PC-9 (cell line): ENCODE data around the gene METTL9. TPM values are rescaled to one million over a fixed set of nuclear protein-coding genes. Genes with fewer than 3 reads are reported as not detected.
A peak's percentile ranks its signal among the peaks of the same experiment; 100 is the strongest.
"Not testable (repeated sequence)": the region's sequence is repeated elsewhere in the genome, so short reads cannot be mapped to it uniquely, and the experiment has no call there.

Experiments
- BruUV-seq: library from RNA; stranded (reverse); fragments of 400-500 nt; replicated peaks from 2 replicates; lab custom pipeline; 2021; lab: Mats Ljungman, UMichigan
- CTCF ChIA-PET: fragments of 300-600 bp; sonication (Branson Sonifier 250); formaldehyde crosslinking; loops from one replicate; lab custom pipeline; 2022; ENCODE audit warnings: antibody characterized with exemption; lab: Charles Lee
- POLR2A ChIA-PET: fragments of 300-600 bp; sonication (Branson Sonifier 250); formaldehyde crosslinking; loops from one replicate; lab custom pipeline; 2022; ENCODE audit warnings: antibody characterized with exemption; ENCODE audit not compliant: unreplicated experiment; lab: Charles Lee
- DNase-seq, 2 experiments: peaks; one replicate each; pipeline versions ENCODE4 v3.0.0 to v3.0.0-alpha.2; 2015 to 2022; ENCODE audit warnings: mixed read lengths in 1 of 2
- H2AFZ ChIP-seq: fragments of 200-600 bp; sonication (generic); 2 replicates; pipeline ENCODE4 v1.8.1; 2017; ENCODE audit warnings: antibody characterized with exemption
- H3F3A ChIP-seq: fragments of 200-600 bp; sonication (generic); 2 replicates; pipeline ENCODE4 v1.8.1; 2017; ENCODE audit warnings: antibody characterized with exemption, mild to moderate bottlenecking, low read depth; ENCODE audit not compliant: insufficient read depth
- H3K27ac ChIP-seq: fragments of 200-600 bp; sonication (generic); 2 replicates; pipeline ENCODE4 v1.6.1; 2016; ENCODE audit warnings: mixed run types
- H3K27me3 ChIP-seq: fragments of 200-600 bp; sonication (generic); 2 replicates; pipeline ENCODE4 v1.6.1; 2016; ENCODE audit warnings: low read depth, mixed run types; ENCODE audit not compliant: insufficient read depth
- H3K36me3 ChIP-seq: fragments of 200-600 bp; sonication (generic); 2 replicates; pipeline ENCODE4 v1.6.1; 2016; ENCODE audit warnings: low read depth, mixed run types
- H3K4me1 ChIP-seq: fragments of 200-600 bp; sonication (generic); replicated peaks from 2 replicates; pipeline ENCODE4 v1.6.1; 2016; ENCODE audit warnings: mixed run types; ENCODE audit not compliant: insufficient read depth
- H3K4me2 ChIP-seq: fragments of 200-600 bp; sonication (generic); 2 replicates; pipeline ENCODE4 v1.6.1; 2017; ENCODE audit warnings: mixed run types
- H3K4me3 ChIP-seq: fragments of 200-600 bp; sonication (generic); 2 replicates; pipeline ENCODE4 v1.6.1; 2016; ENCODE audit warnings: mixed run types
- H3K79me2 ChIP-seq: fragments of 200-600 bp; sonication (generic); 2 replicates; pipeline ENCODE4 v1.6.1; 2017; ENCODE audit warnings: low read depth, mixed run types
- H3K9me2 ChIP-seq: fragments of 200-600 bp; sonication (generic); 2 replicates; pipeline ENCODE4 v1.8.1; 2017; ENCODE audit warnings: mild to moderate bottlenecking; ENCODE audit not compliant: insufficient read depth
- H3K9me3 ChIP-seq: fragments of 200-600 bp; sonication (generic); 2 replicates; pipeline ENCODE4 v1.8.1; 2016; ENCODE audit warnings: low read depth; ENCODE audit not compliant: insufficient read depth
- H4K20me1 ChIP-seq: fragments of 200-600 bp; sonication (generic); 2 replicates; pipeline ENCODE4 v1.8.1; 2017; ENCODE audit not compliant: insufficient read depth
- EZH2 ChIP-seq: fragments of 200-600 bp; sonication (generic); IDR thresholded peaks from 2 replicates; pipeline ENCODE4 v1.8.0; 2017; ENCODE audit warnings: antibody characterized with exemption, low read depth
- intact Hi-C: fragments of 100-400 bp; cut with micrococcal nuclease; formaldehyde crosslinking; loops from one replicate; pipeline ENCODE4 v1.10.0; 2022; ENCODE audit not compliant: unreplicated experiment
- total RNA-seq: library from RNA; stranded (reverse); gene quantifications from 2 replicates; pipeline ENCODE4 v1.2.3, GENCODE V29; 2021
- TF ChIP-seq, protein P1 (sequence below): fragments of 200-600 bp; sonication (generic); conservative IDR thresholded peaks from 2 replicates; pipeline ENCODE4 v1.6.1; 2017; ENCODE audit warnings: mixed run types, antibody characterized with exemption, mild to moderate bottlenecking, moderate library complexity

Gene METTL9
- total RNA-seq, 1 experiment from 2014 or later: 136 TPM

- no peak for TF ChIP-seq EZH2
- TF ChIP-seq, protein P1, sequence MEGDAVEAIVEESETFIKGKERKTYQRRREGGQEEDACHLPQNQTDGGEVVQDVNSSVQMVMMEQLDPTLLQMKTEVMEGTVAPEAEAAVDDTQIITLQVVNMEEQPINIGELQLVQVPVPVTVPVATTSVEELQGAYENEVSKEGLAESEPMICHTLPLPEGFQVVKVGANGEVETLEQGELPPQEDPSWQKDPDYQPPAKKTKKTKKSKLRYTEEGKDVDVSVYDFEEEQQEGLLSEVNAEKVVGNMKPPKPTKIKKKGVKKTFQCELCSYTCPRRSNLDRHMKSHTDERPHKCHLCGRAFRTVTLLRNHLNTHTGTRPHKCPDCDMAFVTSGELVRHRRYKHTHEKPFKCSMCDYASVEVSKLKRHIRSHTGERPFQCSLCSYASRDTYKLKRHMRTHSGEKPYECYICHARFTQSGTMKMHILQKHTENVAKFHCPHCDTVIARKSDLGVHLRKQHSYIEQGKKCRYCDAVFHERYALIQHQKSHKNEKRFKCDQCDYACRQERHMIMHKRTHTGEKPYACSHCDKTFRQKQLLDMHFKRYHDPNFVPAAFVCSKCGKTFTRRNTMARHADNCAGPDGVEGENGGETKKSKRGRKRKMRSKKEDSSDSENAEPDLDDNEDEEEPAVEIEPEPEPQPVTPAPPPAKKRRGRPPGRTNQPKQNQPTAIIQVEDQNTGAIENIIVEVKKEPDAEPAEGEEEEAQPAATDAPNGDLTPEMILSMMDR: no peak
- Histone ChIP-seq H3K27me3 (no peaks in the 10 kb centered on the region), H3K27ac (peak overlapping the region; percentile 82), H2AFZ (no peak overlapping the region), H3K36me3 (peaks cover 7% of the 10 kb centered on the region), H3K4me2 (peak overlapping the region; percentile 71), H3K9me2 (no peaks in the 10 kb centered on the region), H3K9me3 (0 out of 2 replicates have a peak, but pooled peaks cover 5% of the 10 kb centered on the region), H4K20me1 (no peaks in the 10 kb centered on the region), H3K79me2 (peaks cover 59% of the 10 kb centered on the region), H3K4me1 (peaks cover 83% of the 10 kb centered on the region), H3F3A (peaks cover 66% of the 10 kb centered on the region), H3K4me3 (peak overlapping the region; percentile 16; the same call in 1 of the 2 replicates)
- ChIA-PET CTCF (interaction anchor here (1.2 kb wide), 1 partner anchor 75 kb away, joined by 3 read pairs; no protein-coding TSS in a partner anchor), POLR2A (no interaction called here)
- BruUV-seq: no TSS peak
- intact Hi-C loops: no loop called here
- peak; percentile 10 to 82 for DNase-seq
These were observed 34.8 kb downstream of the METTL9 start for GRCh38 chr16:21634216-21634615.

DNA sequence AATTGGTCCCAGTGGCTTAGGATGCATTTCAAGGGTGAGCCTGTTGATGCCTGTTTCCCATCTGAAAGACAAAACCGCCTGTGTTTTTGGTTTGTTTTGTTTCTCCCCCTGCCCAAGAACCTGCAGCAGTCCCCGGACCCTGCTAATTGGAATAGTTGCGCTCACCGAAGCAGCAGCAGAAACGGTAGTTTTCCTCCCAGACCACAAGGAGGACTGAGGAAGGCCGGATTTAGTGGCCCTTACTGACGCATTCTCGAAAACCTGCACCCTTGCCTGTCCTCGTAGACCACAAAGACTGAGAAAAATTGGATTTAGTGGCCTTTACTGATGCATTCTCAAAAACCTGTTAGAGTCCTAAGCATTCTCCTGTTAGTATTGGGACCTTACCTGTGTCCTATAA lies 36.3 kb downstream of the METTL9 start:
- intact Hi-C loops: loop anchor here (5.0 kb wide), 1 partner anchor 38 kb away; the partner anchor contains the start of gene METTL9

GRCh38 chr16:21637032-21637968 lies 37.9 kb downstream of the METTL9 start:
- Histone ChIP-seq H3F3A (peaks cover 53% of the 10 kb centered on the region), H3K4me3 (no peak overlapping the region), H3K4me1 (peaks cover 66% of the 10 kb centered on the region), H3K79me2 (peaks cover 59% of the 10 kb centered on the region), H3K9me3 (no peaks in the 10 kb centered on the region), H3K4me2 (no peak overlapping the region), H3K27ac (peak overlapping the region; percentile 75), H3K27me3 (no peaks in the 10 kb centered on the region), H4K20me1 (no peaks in the 10 kb centered on the region), H3K9me2 (no peaks in the 10 kb centered on the region), H2AFZ (no peak overlapping the region), H3K36me3 (no peaks in the 10 kb centered on the region)
- DNase-seq: no peak
- CTCF ChIA-PET: no interaction called here
- BruUV-seq: no TSS peak
- POLR2A ChIA-PET: no interaction called here
- no peak for TF ChIP-seq EZH2
- TF ChIP-seq, protein P1: no peak
- intact Hi-C loops: loop anchor here (5.0 kb wide), 1 partner anchor 40 kb away; the partner anchor contains the start of gene METTL9

More for the DNA sequence above, 36.3 kb downstream of the METTL9 start:
- peaks cover 60% of the 10 kb centered on the region for H3F3A ChIP-seq
- CTCF ChIA-PET, BruUV-seq, POLR2A ChIA-PET, H3K27ac ChIP-seq, H4K20me1 ChIP-seq, H3K9me2 ChIP-seq, H3K27me3 ChIP-seq, DNase-seq, H3K9me3 ChIP-seq, H2AFZ ChIP-seq, H3K36me3 ChIP-seq, H3K4me3 ChIP-seq: not testable (repeated sequence)
- H3K4me2 ChIP-seq: 0 out of 2 replicates have a peak overlapping the region, but pooled peaks have one; percentile 71
- H3K4me1 ChIP-seq: peaks cover 82% of the 10 kb centered on the region
- H3K79me2 ChIP-seq: peaks cover 59% of the 10 kb centered on the region
